HG02970 (cell line): ENCODE measurements around the gene TUBE1.

Experiments used
- ATAC-seq: cut with Tn5 transposase; IDR thresholded peaks from one replicate; pipeline ENCODE4 v1.9.1; 2021; ENCODE audit warnings: mild to moderate bottlenecking, moderate library complexity, moderate number of reproducible peaks; ENCODE audit not compliant: unreplicated experiment, low FRiP score

TUBE1 gene

DNA sequence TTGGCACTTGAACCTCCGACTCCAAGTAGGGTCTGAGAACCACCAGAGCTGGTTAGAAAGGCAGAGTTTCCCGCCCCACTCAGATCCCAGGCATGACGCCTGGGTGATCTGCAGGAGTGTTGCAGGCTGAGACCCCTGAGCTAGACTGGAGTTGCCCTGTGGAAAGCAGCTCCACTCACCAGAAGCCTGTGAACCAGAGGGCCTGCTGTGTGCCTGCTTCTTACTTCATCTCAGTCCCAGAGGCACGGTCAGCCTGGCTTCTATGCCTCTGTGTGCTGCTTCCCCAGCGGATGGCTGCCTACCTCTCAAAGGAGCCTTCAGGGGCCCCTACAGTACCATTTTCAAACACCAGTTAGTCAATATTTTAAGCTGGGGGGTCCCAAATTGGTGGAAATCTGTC lies 49.0 kb downstream of the TUBE1 start:
- ATAC-seq, result no peak

DNA sequence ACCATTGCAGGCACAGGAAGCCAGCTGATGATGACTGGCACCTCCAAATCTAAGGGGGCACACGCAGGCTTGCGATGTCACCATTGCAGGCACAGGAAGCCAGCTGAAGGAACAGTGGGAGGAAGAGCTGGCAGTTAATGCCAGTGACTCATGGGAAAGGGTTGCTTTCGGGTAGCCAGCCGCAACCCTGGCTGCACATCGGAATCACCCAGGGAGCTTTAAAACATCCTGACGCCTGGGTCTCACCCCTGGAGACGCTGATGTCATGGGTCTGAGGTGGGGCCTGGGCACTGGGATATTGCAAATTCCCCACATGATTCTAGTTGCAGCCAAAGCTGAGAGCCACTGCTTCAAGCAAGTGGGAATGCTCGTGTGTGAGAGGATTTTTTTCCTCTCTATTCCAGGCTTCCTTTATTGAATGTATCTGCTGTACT lies 49.5 kb downstream of the TUBE1 start:
- ATAC-seq, result no peak

DNA sequence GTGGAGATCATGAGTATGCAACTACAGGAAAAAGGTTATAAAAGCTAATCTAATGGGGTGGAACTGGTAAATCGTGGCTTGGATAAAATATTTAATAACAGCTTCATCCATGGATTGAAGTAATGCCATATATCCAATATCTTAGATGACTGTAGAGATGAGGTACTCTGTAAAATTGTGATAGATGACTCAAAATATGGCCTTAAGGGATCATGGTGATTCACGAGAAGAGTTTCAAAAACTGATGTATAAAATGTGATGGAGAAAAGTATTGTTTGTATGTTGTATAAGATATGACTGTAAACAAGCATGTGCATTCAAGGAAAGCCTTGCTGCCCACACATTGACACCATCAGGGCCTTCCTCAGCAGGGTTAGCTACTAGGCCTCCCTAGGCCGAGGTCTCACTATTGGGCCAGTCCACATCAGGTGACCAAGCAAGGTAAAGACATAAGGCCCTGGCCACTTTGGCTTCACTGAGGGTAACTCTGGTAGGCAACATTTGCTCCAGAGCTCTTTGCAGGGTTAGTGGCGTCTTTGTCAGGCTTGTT lies 51.1 kb downstream of the TUBE1 start:
- ATAC-seq, result no peak

GRCh38 chr6:112034616-112034995 lies 52.7 kb downstream of the TUBE1 start:
- no peak for ATAC-seq

- ATAC-seq, result no peak
Measured at GRCh38 chr6:112033791-112034615, 53.3 kb downstream of the TUBE1 start.

GRCh38 chr6:112032728-112033127 lies 54.6 kb downstream of the TUBE1 start:
- no peak for ATAC-seq

DNA sequence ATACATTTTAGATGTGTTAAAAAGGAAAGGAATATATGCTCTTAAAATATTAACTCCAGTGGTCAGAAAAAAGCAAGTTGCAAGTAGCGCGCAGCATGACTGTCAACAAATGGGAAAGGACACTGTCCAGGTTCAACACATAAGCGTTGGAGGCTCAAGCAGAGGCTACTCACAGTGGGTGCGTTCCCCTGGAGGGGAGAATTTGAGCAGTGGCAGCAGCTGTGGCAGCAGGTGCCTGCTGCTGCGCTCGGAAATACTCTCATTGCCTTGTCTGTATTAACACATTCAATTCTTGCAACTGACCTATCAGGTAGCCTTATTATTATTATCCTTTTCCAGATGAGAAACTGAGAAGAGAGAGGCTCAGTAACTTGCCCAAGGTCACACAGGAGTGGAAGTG lies 55.3 kb downstream of the TUBE1 start:
- no peak for ATAC-seq

DNA sequence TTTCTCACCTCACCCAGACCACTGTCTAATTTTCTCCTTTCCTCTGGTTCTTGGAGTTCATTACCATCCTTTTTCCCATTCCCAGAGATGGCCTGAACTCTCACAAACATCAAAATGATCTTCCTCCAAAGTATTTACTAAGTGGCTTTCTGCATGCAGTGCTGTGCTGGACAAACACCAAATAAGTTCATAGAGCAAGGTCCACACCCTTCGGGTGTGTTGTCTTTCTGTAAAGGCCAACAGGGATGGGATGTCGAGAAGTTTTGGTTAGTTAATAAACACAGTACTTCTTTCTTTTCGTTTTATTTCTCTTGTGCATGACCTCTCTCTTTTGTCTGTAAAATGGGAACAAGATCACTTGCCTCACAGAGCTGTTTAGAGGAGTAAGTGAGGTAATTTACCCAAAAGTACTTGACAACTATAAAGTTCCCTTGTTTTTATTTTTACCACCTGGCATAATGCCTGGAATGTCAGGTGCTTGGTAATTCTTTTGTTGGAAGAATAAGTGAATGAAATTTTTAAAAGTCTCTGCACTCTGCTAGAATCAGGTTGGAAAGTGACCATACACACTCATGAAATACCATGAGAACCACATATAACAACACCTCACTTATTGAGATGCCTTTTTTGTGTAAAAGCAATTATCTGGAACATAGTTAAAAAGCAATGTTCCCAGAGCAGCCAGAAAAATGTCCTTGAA lies 56.2 kb downstream of the TUBE1 start:
- ATAC-seq, result no peak

GRCh38 chr6:112030206-112030960 lies 56.9 kb downstream of the TUBE1 start:
- ATAC-seq, result no peak

GRCh38 chr6:112029045-112029822 lies 58.0 kb downstream of the TUBE1 start:
- ATAC-seq, result no peak

- ATAC-seq, result no peak
Measured at GRCh38 chr6:112027942-112028674, 59.2 kb downstream of the TUBE1 start.

DNA sequence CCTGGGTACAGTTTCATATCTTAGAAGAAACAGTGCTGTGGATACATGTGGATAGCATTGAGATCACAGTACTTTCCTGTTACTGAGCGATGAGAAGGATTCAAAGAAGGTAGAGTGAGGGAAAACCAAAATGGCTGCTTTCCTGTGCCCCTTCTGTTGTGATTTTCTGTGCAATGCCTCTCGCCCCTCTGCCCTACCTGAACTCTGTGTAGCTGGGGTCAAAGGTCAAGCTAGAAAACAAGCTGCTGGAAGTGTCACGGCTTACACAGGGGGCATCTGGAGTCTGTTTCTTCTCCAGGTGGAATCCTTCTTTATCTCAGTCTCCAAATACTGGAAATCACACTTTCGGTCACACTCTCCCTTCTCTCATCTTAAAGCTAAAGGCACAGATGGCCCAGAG lies 60.3 kb downstream of the TUBE1 start:
- ATAC-seq, result no peak

- no peak for ATAC-seq
Measured at GRCh38 chr6:112024464-112024863, 62.8 kb downstream of the TUBE1 start.

- no peak for ATAC-seq
Measured at GRCh38 chr6:112022749-112023148, 64.5 kb downstream of the TUBE1 start.

DNA sequence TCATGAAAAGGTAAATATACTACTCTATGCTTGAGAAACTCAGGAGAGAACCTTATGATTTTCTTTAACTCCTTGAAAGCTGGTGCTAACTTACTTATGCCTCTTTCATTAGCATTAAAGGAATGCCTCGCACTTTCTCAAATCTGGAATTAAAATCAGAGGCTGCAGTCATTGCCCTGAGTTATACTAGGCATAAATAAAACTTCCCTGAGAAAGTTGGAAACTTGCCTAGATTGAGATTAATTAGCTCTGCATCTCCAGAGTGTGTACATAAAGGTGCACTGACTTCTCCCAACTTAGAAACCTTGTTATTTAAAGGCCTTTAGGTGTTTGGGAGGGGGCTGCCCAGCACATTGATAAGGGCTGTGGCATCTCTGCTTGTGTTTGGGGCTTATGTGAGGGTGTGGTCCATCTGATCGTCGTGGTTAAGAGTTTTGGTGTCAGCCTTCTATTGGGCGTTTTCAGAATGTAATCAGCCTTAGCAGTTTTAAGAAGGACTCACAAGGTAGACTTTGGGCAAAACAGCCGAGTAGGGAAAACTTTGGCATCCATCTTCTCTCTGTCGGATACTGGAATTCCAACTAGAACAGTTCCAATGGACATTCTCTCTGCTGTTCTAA lies 65.5 kb downstream of the TUBE1 start:
- ATAC-seq, result no peak
